Measurements from ENCODE around the gene ORC5. TPM values are rescaled to one million over a fixed set of nuclear protein-coding genes. Genes with fewer than 3 reads are reported as not detected.

Gene ORC5
- total RNA-seq, 1 donor from 2014 or later, result 16.7 TPM

- Histone ChIP-seq H3K36me3 (ENCODE audit: control insufficient read depth, insufficient read depth, low read length) (no peaks in the 10 kb centered on the region), H3K27me3 (ENCODE audit: control insufficient read depth, insufficient read depth, low read length) (no peaks in the 10 kb centered on the region), H3K4me3 (ENCODE audit: low read depth, low read length) (no peak overlapping the region)
- no peak for TF ChIP-seq CTCF (IDR thresholded peaks at IDR 0.05; ENCODE audit: insufficient read depth, low read length, poor library complexity, severe bottlenecking)
- no peak for DNase-seq (ENCODE audit: low read depth)
These were observed 22.8 kb upstream of the ORC5 start for GRCh38 chr7:104230606-104231005.

DNA sequence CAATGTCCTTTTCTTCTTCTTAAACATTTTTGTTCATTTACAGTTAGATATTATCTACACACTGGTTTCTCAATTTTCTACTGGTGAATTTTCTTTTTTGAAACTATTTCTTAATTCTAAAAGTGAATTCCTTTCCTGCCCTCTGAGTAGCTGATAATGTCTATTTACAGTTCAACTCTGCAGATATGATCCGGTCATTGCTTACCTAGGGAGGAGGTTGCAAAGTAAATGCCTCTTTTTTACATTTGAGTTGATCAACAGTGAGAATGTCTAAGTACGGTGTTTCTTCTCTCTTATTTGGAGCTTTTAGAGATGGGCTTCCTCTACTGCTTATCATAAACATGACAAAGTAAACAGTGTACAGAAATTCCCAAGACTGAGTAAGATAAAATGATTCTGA lies 20.6 kb upstream of the ORC5 start:
- Histone ChIP-seq H3K36me3 (ENCODE audit: control insufficient read depth, insufficient read depth, low read length) (no peaks in the 10 kb centered on the region), H3K4me3 (ENCODE audit: low read depth, low read length) (no peak overlapping the region), H3K27me3 (ENCODE audit: control insufficient read depth, insufficient read depth, low read length) (no peaks in the 10 kb centered on the region)
- no peak for DNase-seq (ENCODE audit: low read depth)
- no peak for TF ChIP-seq CTCF (IDR thresholded peaks at IDR 0.05; ENCODE audit: insufficient read depth, low read length, poor library complexity, severe bottlenecking)

DNA sequence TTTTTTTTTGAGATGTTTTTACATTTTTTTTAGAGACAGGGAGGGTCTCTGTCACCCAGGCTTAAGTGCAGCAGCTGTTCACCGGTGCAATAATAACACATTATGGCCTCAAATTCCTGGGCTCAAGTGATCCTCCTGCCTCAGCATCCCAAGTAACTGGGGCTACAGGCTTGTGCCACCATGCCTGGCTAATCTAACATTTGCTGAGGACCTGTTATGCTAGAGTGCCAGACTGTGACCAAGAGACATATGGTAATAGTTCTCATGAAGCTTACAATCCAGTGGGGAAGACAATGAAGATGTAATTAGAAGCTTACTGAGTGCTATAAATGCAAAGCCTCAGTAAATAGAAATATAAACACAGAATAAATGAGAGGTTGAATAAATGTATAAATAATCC lies 17.6 kb upstream of the ORC5 start:
- no peak overlapping the region for H3K4me3 ChIP-seq (ENCODE audit: low read depth, low read length)
- DNase-seq (ENCODE audit: low read depth), result no peak
- TF ChIP-seq CTCF (IDR thresholded peaks at IDR 0.05; ENCODE audit: insufficient read depth, low read length, poor library complexity, severe bottlenecking), result no peak
- H3K27me3 ChIP-seq (ENCODE audit: control insufficient read depth, insufficient read depth, low read length), result no peaks in the 10 kb centered on the region
- no peaks in the 10 kb centered on the region for H3K36me3 ChIP-seq (ENCODE audit: control insufficient read depth, insufficient read depth, low read length)

GRCh38 chr7:104217620-104218019 lies 9.8 kb upstream of the ORC5 start:
- Histone ChIP-seq H3K4me3 (ENCODE audit: low read depth, low read length) (no peak overlapping the region), H3K27me3 (ENCODE audit: control insufficient read depth, insufficient read depth, low read length) (no peaks in the 10 kb centered on the region), H3K36me3 (ENCODE audit: control insufficient read depth, insufficient read depth, low read length) (no peaks in the 10 kb centered on the region)
- TF ChIP-seq CTCF (IDR thresholded peaks at IDR 0.05; ENCODE audit: insufficient read depth, low read length, poor library complexity, severe bottlenecking), result no peak
- no peak for DNase-seq (ENCODE audit: low read depth)

- Histone ChIP-seq H3K27me3 (ENCODE audit: control insufficient read depth, insufficient read depth, low read length) (no peaks in the 10 kb centered on the region), H3K4me3 (ENCODE audit: low read depth, low read length) (no peak overlapping the region), H3K36me3 (ENCODE audit: control insufficient read depth, insufficient read depth, low read length) (no peaks in the 10 kb centered on the region)
- TF ChIP-seq CTCF (IDR thresholded peaks at IDR 0.05; ENCODE audit: insufficient read depth, low read length, poor library complexity, severe bottlenecking), result no peak
- no peak for DNase-seq (ENCODE audit: low read depth)
These were observed 1.2 kb upstream of the ORC5 start for GRCh38 chr7:104209063-104209462.

DNA sequence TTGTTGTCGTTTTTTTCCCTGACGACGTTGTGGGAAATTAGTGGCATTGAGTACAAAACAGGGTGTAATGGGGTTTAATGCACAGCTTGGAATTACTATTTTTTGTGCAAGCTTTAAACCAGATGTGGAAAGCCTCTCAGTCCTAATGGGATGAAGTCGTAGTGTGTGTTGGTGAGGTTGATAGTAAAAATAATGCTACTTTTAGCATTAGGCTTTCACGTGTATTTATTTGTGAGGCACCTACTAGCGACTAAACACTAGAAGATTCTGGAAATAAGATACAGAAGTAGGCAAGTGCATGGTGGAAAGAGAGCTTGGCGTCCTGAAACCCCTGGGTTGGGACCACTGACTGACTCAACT lies 588 bp upstream of the ORC5 start:
- Histone ChIP-seq H3K4me3 (ENCODE audit: low read depth, low read length) (peak overlapping the region; percentile 100), H3K36me3 (ENCODE audit: control insufficient read depth, insufficient read depth, low read length) (no peaks in the 10 kb centered on the region), H3K27me3 (ENCODE audit: control insufficient read depth, insufficient read depth, low read length) (no peaks in the 10 kb centered on the region)
- DNase-seq (ENCODE audit: low read depth), result no peak
- TF ChIP-seq CTCF (IDR thresholded peaks at IDR 0.05; ENCODE audit: insufficient read depth, low read length, poor library complexity, severe bottlenecking), result no peak

Measured in kidney epithelial cell (primary cell).